NOMO-1 treated with dmso at 0.1 percent for 144 hours (cell line): ENCODE data around the gene NR5A1.

ENCODE experiments used
- DNase-seq: peaks from one replicate; lab custom pipeline; 2025; ENCODE audit not compliant: unreplicated experiment; lab: John Stamatoyannopoulos, UW

The NR5A1 gene

GRCh38 chr9:124444166-124444565 lies 63.0 kb downstream of the NR5A1 start:
- no peak for DNase-seq

- DNase-seq, result no peak
These were observed 63.6 kb downstream of the NR5A1 start for GRCh38 chr9:124443625-124444024.

GRCh38 chr9:124442826-124443225 lies 64.4 kb downstream of the NR5A1 start:
- DNase-seq, result no peak

- DNase-seq, result no peak
These were observed 64.8 kb downstream of the NR5A1 start for GRCh38 chr9:124442379-124442778.

GRCh38 chr9:124441291-124441690 lies 65.9 kb downstream of the NR5A1 start:
- no peak for DNase-seq

GRCh38 chr9:124440786-124441185 lies 66.4 kb downstream of the NR5A1 start:
- no peak for DNase-seq

- no peak for DNase-seq
These were observed 67.4 kb downstream of the NR5A1 start for GRCh38 chr9:124439686-124440243.

GRCh38 chr9:124439086-124439485 lies 68.1 kb downstream of the NR5A1 start:
- DNase-seq, result no peak

- no peak for DNase-seq
These were observed 69.1 kb downstream of the NR5A1 start for GRCh38 chr9:124438091-124438490.

- DNase-seq, result no peak
These were observed 70.1 kb downstream of the NR5A1 start for GRCh38 chr9:124437086-124437485.

GRCh38 chr9:124436320-124436719 lies 70.9 kb downstream of the NR5A1 start:
- DNase-seq, result peak; percentile 26
